ENCODE data around the gene NDUFAF5. TPM values are rescaled to one million over a fixed set of nuclear protein-coding genes. Genes with fewer than 3 reads are reported as not detected.

NDUFAF5 gene
- total and polyA plus RNA-seq, 8 donors = 19.5 to 29.4 (median 25.3) TPM

DNA sequence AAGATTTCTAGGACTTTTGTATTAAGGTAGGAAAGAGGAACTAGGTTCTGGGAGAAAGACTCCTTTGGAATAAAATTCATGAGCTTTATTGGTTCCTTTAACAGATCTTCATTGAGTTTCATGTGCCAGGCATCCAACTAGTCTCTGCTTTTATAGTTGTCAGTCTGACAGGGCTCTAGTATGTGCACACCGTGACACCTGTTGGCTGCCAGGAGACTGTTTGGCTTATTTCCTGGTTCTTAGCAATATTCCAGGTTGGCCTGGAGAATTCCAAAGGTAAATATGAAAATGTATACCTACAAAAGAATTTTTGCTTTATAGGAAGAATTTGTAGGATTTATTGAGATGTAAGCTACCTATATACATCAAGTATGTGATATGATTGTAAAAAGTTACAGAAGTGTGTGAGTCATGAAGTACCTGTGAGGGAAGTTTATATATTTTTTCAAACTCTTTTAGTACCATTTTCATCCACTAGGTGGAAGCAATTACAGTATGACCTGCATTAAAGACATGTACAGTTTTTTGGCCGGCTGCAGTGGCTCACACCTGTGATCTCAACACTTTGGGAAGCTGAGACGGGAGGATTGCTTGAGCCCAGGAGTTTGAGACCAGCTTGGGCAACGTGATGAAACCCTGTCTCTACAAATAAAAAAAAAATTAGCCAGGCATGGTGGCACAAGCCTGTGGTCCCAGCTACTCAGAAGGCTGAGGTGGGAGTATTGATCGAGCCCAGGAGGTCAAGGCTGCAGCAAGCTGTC is 35.2 kb downstream of the NDUFAF5 start:
- intact Hi-C loops (cut with DNase I) = loop anchor here in 1 of 2 donors (10.0 kb wide), 1 partner anchor 235 kb away; no protein-coding TSS in a partner anchor
- no peaks in the 10 kb centered on the region for H3K9me3 ChIP-seq
- DNase-seq (peak in 2 of 4 donors; percentile 10 to 40), ATAC-seq (peak; percentile 83)
- TF ChIP-seq, protein P1, sequence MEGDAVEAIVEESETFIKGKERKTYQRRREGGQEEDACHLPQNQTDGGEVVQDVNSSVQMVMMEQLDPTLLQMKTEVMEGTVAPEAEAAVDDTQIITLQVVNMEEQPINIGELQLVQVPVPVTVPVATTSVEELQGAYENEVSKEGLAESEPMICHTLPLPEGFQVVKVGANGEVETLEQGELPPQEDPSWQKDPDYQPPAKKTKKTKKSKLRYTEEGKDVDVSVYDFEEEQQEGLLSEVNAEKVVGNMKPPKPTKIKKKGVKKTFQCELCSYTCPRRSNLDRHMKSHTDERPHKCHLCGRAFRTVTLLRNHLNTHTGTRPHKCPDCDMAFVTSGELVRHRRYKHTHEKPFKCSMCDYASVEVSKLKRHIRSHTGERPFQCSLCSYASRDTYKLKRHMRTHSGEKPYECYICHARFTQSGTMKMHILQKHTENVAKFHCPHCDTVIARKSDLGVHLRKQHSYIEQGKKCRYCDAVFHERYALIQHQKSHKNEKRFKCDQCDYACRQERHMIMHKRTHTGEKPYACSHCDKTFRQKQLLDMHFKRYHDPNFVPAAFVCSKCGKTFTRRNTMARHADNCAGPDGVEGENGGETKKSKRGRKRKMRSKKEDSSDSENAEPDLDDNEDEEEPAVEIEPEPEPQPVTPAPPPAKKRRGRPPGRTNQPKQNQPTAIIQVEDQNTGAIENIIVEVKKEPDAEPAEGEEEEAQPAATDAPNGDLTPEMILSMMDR (IDR thresholded peaks at IDR 0.05) = peak; percentile 37 to 73
- peaks cover 0 to 37% of the 10 kb centered on the region in 2 donors for H3K36me3 ChIP-seq
- no peak overlapping the region for H3K4me3 ChIP-seq
- H3K27me3 ChIP-seq = no peaks in the 10 kb centered on the region
- H3K27ac ChIP-seq = no peak overlapping the region
- peaks cover 0 to 7% of the 10 kb centered on the region in 2 donors for H3K4me1 ChIP-seq

DNA sequence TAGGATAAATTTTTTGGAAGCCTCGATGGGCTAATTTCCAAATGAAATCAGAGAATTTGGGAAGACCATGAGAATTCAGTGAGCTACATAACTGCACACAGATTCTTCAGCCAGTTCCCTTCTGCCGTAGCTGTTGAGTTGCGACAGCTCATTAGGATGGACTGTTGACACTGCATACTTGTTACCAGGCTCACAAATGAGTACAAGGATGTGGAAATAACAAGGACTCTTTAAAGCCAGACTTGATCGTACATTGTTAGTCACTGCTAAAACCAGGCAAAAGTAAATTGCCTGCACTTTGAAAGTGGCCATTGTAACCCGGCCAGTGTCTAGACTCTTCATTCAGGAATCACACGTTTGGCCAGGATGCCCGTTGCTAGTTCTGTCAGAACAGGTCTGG is 37.0 kb downstream of the NDUFAF5 start:
- peak; percentile 85 for ATAC-seq
- intact Hi-C loops (cut with DNase I) = loop anchor here in 1 of 2 donors (10.0 kb wide), 1 partner anchor 233 kb away; no protein-coding TSS in a partner anchor
- no peak overlapping the region for H3K27ac ChIP-seq

DNA sequence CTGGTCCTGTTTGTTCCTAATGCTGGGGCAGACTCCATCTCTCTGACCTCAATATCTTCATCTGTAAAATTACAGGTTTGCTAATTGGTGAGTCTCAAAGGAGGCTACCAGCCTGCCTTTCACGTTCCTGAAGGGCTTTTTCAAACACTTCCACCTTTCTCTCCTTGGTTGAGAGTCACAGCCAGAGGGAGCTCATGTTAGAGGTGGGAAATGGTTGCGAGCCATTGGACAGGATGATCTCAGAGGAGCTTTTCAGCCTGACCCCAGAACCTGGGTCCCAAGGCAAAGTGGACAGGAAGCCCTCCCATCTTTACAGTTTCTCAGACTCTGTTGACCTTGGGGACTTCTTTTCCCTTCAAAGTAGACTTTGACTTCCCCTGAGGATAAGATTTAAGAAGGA is 37.6 kb downstream of the NDUFAF5 start:
- ATAC-seq (no peak), DNase-seq (no peak)
- Histone ChIP-seq H3K36me3 (peaks cover 0 to 14% of the 10 kb centered on the region in 2 donors), H3K27ac (no peak overlapping the region), H3K9me3 (no peaks in the 10 kb centered on the region), H3K4me3 (no peak overlapping the region), H3K27me3 (no peaks in the 10 kb centered on the region), H3K4me1 (peaks cover 0 to 7% of the 10 kb centered on the region in 2 donors)
- TF ChIP-seq, protein P1 (IDR thresholded peaks at IDR 0.05) = no peak
- intact Hi-C loops (cut with DNase I) = loop anchor here in 1 of 2 donors (10.0 kb wide), 1 partner anchor 232 kb away; no protein-coding TSS in a partner anchor

More for the DNA sequence above, 37.0 kb downstream of the NDUFAF5 start:
- H3K9me3 ChIP-seq = no peaks in the 10 kb centered on the region
- no peaks in the 10 kb centered on the region for H3K27me3 ChIP-seq
- peaks cover 0 to 20% of the 10 kb centered on the region in 2 donors for H3K36me3 ChIP-seq
- DNase-seq = no peak
- TF ChIP-seq, protein P1 (IDR thresholded peaks at IDR 0.05) = no peak
- peaks cover 0 to 7% of the 10 kb centered on the region in 2 donors for H3K4me1 ChIP-seq
- no peak overlapping the region for H3K4me3 ChIP-seq

DNA sequence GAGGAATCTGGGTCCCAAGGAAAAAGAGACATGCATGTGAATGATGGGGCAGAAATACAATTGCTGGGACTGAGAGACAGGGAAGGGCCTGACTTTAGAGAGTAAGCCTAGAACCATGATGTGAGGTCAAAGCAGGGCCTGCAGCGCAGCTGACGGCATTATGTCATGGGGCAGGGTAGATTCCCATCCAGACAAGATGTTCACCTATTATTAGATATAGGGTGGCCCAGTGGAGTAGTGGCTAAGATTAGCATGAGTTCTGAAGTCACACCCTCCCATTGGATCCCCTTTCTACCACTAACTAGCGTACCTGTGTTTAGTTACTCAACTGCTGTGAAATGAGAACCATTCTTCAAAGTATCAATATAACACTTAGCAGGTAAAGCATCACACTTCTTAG is 39.6 kb downstream of the NDUFAF5 start:
- Histone ChIP-seq H3K27ac (no peak overlapping the region), H3K36me3 (no peaks in the 10 kb centered on the region), H3K9me3 (no peaks in the 10 kb centered on the region), H3K4me1 (peaks cover 0 to 7% of the 10 kb centered on the region in 2 donors), H3K4me3 (no peak overlapping the region), H3K27me3 (peaks cover 0 to 6% of the 10 kb centered on the region in 2 donors)
- DNase-seq (no peak), ATAC-seq (no peak)
- TF ChIP-seq, protein P1 (IDR thresholded peaks at IDR 0.05) = no peak
- intact Hi-C loops (cut with DNase I) = loop anchor here in 1 of 2 donors (10.0 kb wide), 1 partner anchor 230 kb away; no protein-coding TSS in a partner anchor

DNA sequence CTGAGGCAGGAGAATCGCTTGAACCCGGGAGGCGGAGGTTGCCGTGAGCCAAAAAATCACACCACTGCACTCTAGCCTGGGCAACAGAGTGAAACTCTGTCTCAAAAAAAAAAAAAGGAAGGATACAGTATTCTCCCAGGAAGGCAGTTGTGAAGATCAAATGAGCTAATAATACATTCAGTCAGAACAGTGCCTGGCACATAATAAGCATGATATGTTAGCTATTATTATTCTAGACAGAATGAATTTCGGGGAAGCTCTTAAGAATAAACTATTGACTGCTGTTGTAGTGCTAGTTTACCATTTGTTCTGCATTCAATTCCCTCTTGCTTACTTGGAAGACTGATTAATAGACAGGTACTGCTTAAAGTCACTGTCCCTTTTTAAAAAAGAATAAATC is 40.6 kb downstream of the NDUFAF5 start:
- no peak for DNase-seq
- Histone ChIP-seq H3K36me3 (no peaks in the 10 kb centered on the region), H3K4me1 (peaks cover 0 to 7% of the 10 kb centered on the region in 2 donors), H3K4me3 (no peak overlapping the region), H3K27ac (no peak overlapping the region), H3K27me3 (peaks cover 0 to 9% of the 10 kb centered on the region in 2 donors), H3K9me3 (no peaks in the 10 kb centered on the region)
- ATAC-seq = no peak
- TF ChIP-seq, protein P1 (IDR thresholded peaks at IDR 0.05) = no peak
- intact Hi-C loops (cut with DNase I) = loop anchor here in 1 of 2 donors (10.0 kb wide), 1 partner anchor 229 kb away; no protein-coding TSS in a partner anchor
